HEK293T (cell line): ENCODE results near the gene ATP4B.

ENCODE experiments used
- ARNT ChIP-seq: fragments of 450-650 bp; IDR thresholded peaks from 2 replicates; pipeline ENCODE4 v1.6.1; 2017; ENCODE audit warnings: mild to moderate bottlenecking
- BHLHE40 ChIP-seq: fragments of 450-650 bp; IDR thresholded peaks from 2 replicates; pipeline ENCODE4 v1.6.1; 2016; ENCODE audit warnings: mild to moderate bottlenecking, moderate library complexity, borderline replicate concordance
- CTBP1 ChIP-seq: fragments of 450-650 bp; IDR thresholded peaks from 2 replicates; pipeline ENCODE4 v1.6.1; 2016; ENCODE audit warnings: borderline replicate concordance
- ELF4 ChIP-seq: fragments of 450-650 bp; IDR thresholded peaks from 2 replicates; pipeline ENCODE4 v1.6.1; 2017; ENCODE audit warnings: antibody characterized with exemption
- FOXK2 ChIP-seq: fragments of 450-650 bp; IDR thresholded peaks from 2 replicates; pipeline ENCODE4 v1.6.1; 2016; ENCODE audit warnings: mild to moderate bottlenecking
- FOXM1 ChIP-seq: fragments of 450-650 bp; IDR thresholded peaks from 2 replicates; pipeline ENCODE4 v1.6.1; 2017; ENCODE audit warnings: mild to moderate bottlenecking, borderline replicate concordance
- LEF1 ChIP-seq: fragments of 450-650 bp; IDR thresholded peaks from 2 replicates; pipeline ENCODE4 v1.6.1; 2017; ENCODE audit warnings: mild to moderate bottlenecking, borderline replicate concordance
- NFRKB ChIP-seq: fragments of 450-650 bp; IDR thresholded peaks from 2 replicates; pipeline ENCODE4 v1.6.1; 2016; ENCODE audit warnings: mild to moderate bottlenecking, moderate library complexity
- SP1 ChIP-seq: fragments of 450-650 bp; IDR thresholded peaks from 2 replicates; pipeline ENCODE4 v1.6.1; 2017
- SUZ12 ChIP-seq: fragments of 450-650 bp; IDR thresholded peaks from 2 replicates; pipeline ENCODE4 v1.6.1; 2016; ENCODE audit warnings: mild to moderate bottlenecking
- TARDBP ChIP-seq: fragments of 450-650 bp; IDR thresholded peaks from 2 replicates; pipeline ENCODE4 v1.6.1; 2016
- ZNF384 ChIP-seq: fragments of 450-650 bp; IDR thresholded peaks from 2 replicates; pipeline ENCODE4 v1.6.1; 2016

DNA sequence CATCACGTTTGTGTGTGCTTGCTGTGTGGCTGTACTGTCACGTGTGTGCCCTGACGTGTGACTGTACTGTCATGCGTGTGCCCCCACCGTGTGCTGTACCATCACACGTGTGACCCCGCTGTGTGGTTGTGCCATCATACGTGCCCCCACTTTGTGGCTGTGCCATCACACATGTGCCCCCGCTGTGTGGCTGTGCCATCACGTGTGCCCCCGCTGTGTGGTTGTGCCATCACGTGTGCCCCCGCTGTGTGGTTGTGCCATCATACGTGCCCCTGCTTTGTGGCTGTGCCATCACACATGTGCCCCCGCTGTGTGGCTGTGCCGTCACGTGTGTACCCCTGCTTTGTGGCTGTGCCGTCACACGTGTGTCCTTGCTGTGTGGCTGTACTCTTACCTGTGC lies 47.7 kb downstream of the ATP4B start:
- TF ChIP-seq ELF4 (no peak), ZNF384 (no peak), BHLHE40 (no peak), LEF1 (no peak), SUZ12 (no peak), CTBP1 (no peak), FOXM1 (no peak), FOXK2 (no peak), ARNT (no peak), SP1 (no peak), NFRKB (no peak), TARDBP (no peak)
